ENCODE results near the gene CREB3L2. TPM values are rescaled to one million over a fixed set of nuclear protein-coding genes. Genes with fewer than 3 reads are reported as not detected.

The CREB3L2 gene
- total and polyA plus RNA-seq, 4 donors: 7.4 to 89.1 (median 44.0) TPM

GRCh38 chr7:137960020-137960419 lies 41.9 kb downstream of the CREB3L2 start:
- Histone ChIP-seq H3K9me3 (ENCODE audit: control insufficient read depth in 4 of 4, insufficient read depth in 3 of 4, low read length in 3 of 4) (no peaks in the 10 kb centered on the region), H3K27ac (ENCODE audit: low read depth in 1 of 2, low read length in 1 of 2) (no peak overlapping the region), H3K27me3 (ENCODE audit: control insufficient read depth in 3 of 3, insufficient read depth in 3 of 3, low read length in 2 of 3) (no peaks in the 10 kb centered on the region), H3K36me3 (ENCODE audit: control insufficient read depth in 4 of 4, insufficient read depth in 4 of 4, low read length in 4 of 4) (peaks cover 0 to 3% (median 0%) of the 10 kb centered on the region in 4 donors), H3K4me3 (no peak overlapping the region), H3K4me1 (ENCODE audit: control insufficient read depth in 5 of 5, insufficient read depth in 5 of 5, low read length in 5 of 5) (peaks cover 0 to 13% (median 8%) of the 10 kb centered on the region in 5 donors), H3K9ac (ENCODE audit: insufficient read depth in 1 of 2, low read length in 2 of 2) (no peak overlapping the region)
- WGBS, 2 donors: 97 to 100% methylated on average over 1 of the region's 1 CpG
- TF ChIP-seq CTCF (IDR thresholded peaks at IDR 0.05; ENCODE audit: control extremely low read depth, extremely low read depth): no peak
- ATAC-seq (ENCODE audit: insufficient read depth, low FRiP score): no peak
- no peak for DNase-seq

- H3K4me3 ChIP-seq: no peak overlapping the region
- WGBS, 2 donors: 53 to 74% methylated on average over 4 of the region's 4 CpGs
- DNase-seq: no peak
- no peaks in the 10 kb centered on the region for H3K27me3 ChIP-seq (ENCODE audit: control insufficient read depth in 3 of 3, insufficient read depth in 3 of 3, low read length in 2 of 3)
- no peak for ATAC-seq (ENCODE audit: insufficient read depth, low FRiP score)
- no peaks in the 10 kb centered on the region for H3K9me3 ChIP-seq (ENCODE audit: control insufficient read depth in 4 of 4, insufficient read depth in 3 of 4, low read length in 3 of 4)
- no peak for TF ChIP-seq CTCF (IDR thresholded peaks at IDR 0.05; ENCODE audit: control extremely low read depth, extremely low read depth)
- H3K9ac ChIP-seq (ENCODE audit: insufficient read depth in 1 of 2, low read length in 2 of 2): no peak overlapping the region
- peaks cover 0 to 3% (median 0%) of the 10 kb centered on the region in 4 donors for H3K36me3 ChIP-seq (ENCODE audit: control insufficient read depth in 4 of 4, insufficient read depth in 4 of 4, low read length in 4 of 4)
- H3K27ac ChIP-seq (ENCODE audit: low read depth in 1 of 2, low read length in 1 of 2): peak overlapping the region in 1 of 2 donors; percentile 77
- peaks cover 5 to 19% (median 15%) of the 10 kb centered on the region in 5 donors for H3K4me1 ChIP-seq (ENCODE audit: control insufficient read depth in 5 of 5, insufficient read depth in 5 of 5, low read length in 5 of 5)
These were observed 43.1 kb downstream of the CREB3L2 start for GRCh38 chr7:137958470-137959431.

GRCh38 chr7:137957887-137958286 lies 44.0 kb downstream of the CREB3L2 start:
- peaks cover 12 to 28% (median 15%) of the 10 kb centered on the region in 5 donors for H3K4me1 ChIP-seq (ENCODE audit: control insufficient read depth in 5 of 5, insufficient read depth in 5 of 5, low read length in 5 of 5)
- H3K9ac ChIP-seq (ENCODE audit: insufficient read depth in 1 of 2, low read length in 2 of 2): no peak overlapping the region
- TF ChIP-seq CTCF (IDR thresholded peaks at IDR 0.05; ENCODE audit: control extremely low read depth, extremely low read depth): no peak
- H3K27me3 ChIP-seq (ENCODE audit: control insufficient read depth in 3 of 3, insufficient read depth in 3 of 3, low read length in 2 of 3): no peaks in the 10 kb centered on the region
- H3K9me3 ChIP-seq (ENCODE audit: control insufficient read depth in 4 of 4, insufficient read depth in 3 of 4, low read length in 3 of 4): no peaks in the 10 kb centered on the region
- WGBS, 2 donors: 86 to 99% methylated on average over 3 of the region's 3 CpGs
- peaks cover 0 to 3% (median 0%) of the 10 kb centered on the region in 4 donors for H3K36me3 ChIP-seq (ENCODE audit: control insufficient read depth in 4 of 4, insufficient read depth in 4 of 4, low read length in 4 of 4)
- DNase-seq (no peak), ATAC-seq (ENCODE audit: insufficient read depth, low FRiP score) (no peak)
- no peak overlapping the region for H3K4me3 ChIP-seq
- no peak overlapping the region for H3K27ac ChIP-seq (ENCODE audit: low read depth in 1 of 2, low read length in 1 of 2)
